Spinal cord (tissue), 10 donors: ENCODE measurements around the gene IL21R. TPM values are rescaled to one million over a fixed set of nuclear protein-coding genes. Genes with fewer than 3 reads are reported as not detected.
"Not testable (repeated sequence)": the region's sequence is repeated elsewhere in the genome, so short reads cannot be mapped to it uniquely, and the experiment has no call there.

Source experiments
- DNase-seq, 6 donors: peaks; one replicate each; pipeline versions ENCODE4 v3.0.0 to v3.0.0-alpha.2; 2013 to 2015; ENCODE audit warnings: low spot score in 6 of 6, low read depth in 4 of 6
- H3K27ac ChIP-seq: one replicate; pipeline ENCODE4 v1.5.1; 2013; ENCODE audit warnings: low read depth, low read length, control low read depth
- H3K27me3 ChIP-seq: one replicate; pipeline ENCODE4 v1.6.1; 2013; ENCODE audit warnings: low read length; ENCODE audit not compliant: control insufficient read depth, insufficient read depth
- H3K36me3 ChIP-seq: one replicate; pipeline ENCODE4 v1.6.1; 2013; ENCODE audit warnings: low read length; ENCODE audit not compliant: control insufficient read depth, insufficient read depth
- H3K4me1 ChIP-seq: one replicate; pipeline ENCODE4 v1.6.1; 2013; ENCODE audit warnings: low read length; ENCODE audit not compliant: control insufficient read depth, insufficient read depth
- H3K4me3 ChIP-seq: one replicate; pipeline ENCODE4 v1.5.1; 2013; ENCODE audit warnings: low read depth, low read length, control low read depth
- H3K9me3 ChIP-seq: one replicate; pipeline ENCODE4 v1.6.1; 2013; ENCODE audit warnings: low read length; ENCODE audit not compliant: control insufficient read depth, insufficient read depth
- WGBS: methylation state at CpG from one replicate; pipeline ENCODE4 v1.1.5; 2013; ENCODE audit warnings: missing lambda C conversion rate; ENCODE audit not compliant: insufficient coverage; 5-methylcytosine and 5-hydroxymethylcytosine counted together
- polyA plus RNA-seq, 2 donors: library from polyadenylated mRNA; unstranded; fragments of 120-200 nt; gene quantifications; one replicate each; pipeline ENCODE4 v1.2.1, GENCODE V29; 2013; ENCODE audit not compliant: insufficient read length in 2 of 2
- total RNA-seq, 2 donors: library from RNA; depleted of rRNA in 1 of 2; stranded (reverse); fragments of 120-200 nt in 1 of 2; fragments of >200 nt in 1 of 2; gene quantifications; one replicate each; pipeline versions ENCODE4 v1.2.3 to v1.2.4, GENCODE V29; 2013 to 2014
- donor health status: healthy.

IL21R gene
- total and polyA plus RNA-seq, 4 donors, result 0.06 to 0.93 (median 0.35) TPM

DNA sequence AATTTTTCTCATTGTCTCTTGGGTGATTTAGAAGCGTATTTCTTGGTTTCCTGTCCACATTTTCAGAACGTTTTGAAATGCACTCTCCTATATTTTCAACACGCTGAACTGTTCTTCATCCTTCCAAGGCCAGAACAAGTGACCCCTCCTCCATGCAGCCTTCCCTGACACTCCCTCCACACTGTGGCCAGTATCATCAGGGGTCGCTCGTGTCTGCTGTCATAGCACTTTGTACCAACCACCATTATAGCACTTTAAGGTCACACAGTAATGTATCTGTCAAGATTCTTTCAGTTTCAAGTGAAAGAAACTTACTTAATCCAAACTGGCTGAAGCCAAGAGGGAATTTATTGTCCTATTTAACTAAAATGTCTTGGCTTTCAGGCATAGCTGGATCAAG, 17.5 kb upstream of the IL21R start:
- Histone ChIP-seq H3K9me3 (no peaks in the 10 kb centered on the region), H3K27ac (no peak overlapping the region)
- 76% methylated on average over 4 of the region's 5 CpGs for WGBS

DNA sequence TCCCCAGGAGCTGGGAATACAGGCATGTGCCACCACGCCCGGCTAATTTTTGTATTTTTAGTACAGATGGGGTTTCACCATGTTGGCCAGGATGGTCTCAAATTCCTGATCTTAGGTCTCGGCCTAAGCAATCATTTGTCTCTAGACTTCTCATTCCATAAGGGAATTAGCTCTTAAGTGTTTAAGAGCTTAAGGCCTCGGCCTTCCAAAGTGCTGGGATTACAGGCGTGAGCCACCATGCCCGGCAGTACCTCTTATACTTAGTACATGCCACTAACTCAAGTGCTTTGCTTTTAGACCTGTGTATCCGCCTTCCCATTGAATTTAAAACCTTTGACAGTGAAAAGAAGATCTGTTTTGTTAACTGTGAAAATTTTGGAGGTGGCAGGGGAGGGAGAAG, 16.6 kb upstream of the IL21R start:
- no peak overlapping the region for H3K4me3 ChIP-seq
- H3K36me3 ChIP-seq, result no peaks in the 10 kb centered on the region
- H3K27me3 ChIP-seq, result no peaks in the 10 kb centered on the region
- H3K27ac ChIP-seq, result no peak overlapping the region
- no CpG with 5 or more reads among the region's 7 CpGs for WGBS
- no peak for DNase-seq
- H3K4me1 ChIP-seq, result no peaks in the 10 kb centered on the region
- no peaks in the 10 kb centered on the region for H3K9me3 ChIP-seq

More for the DNA sequence above, 17.5 kb upstream of the IL21R start:
- H3K4me3 ChIP-seq, result no peak overlapping the region
- H3K4me1 ChIP-seq, result no peaks in the 10 kb centered on the region
- no peaks in the 10 kb centered on the region for H3K36me3 ChIP-seq
- no peaks in the 10 kb centered on the region for H3K27me3 ChIP-seq
- DNase-seq, result no peak

DNA sequence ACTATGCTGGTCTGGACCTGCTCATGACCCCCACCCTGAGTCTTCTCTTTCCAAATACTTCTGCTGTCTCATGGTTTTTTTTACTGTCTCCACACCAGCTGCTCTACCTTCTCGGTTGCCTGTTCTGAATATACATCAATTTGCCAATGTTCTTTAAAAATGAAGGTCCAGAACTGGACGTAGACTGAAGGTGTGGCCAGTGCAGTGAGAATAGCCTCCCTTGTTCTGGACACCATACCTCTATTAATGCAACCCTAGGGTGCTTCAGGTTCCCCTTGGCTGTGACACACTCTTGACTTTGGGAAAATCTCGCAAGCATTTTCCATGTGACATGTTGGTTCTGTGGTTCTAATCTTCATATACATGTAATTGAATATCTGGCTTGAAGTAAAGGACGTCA, 15.3 kb upstream of the IL21R start:
- WGBS, result 100% methylated on average over 1 of the region's 4 CpGs
- no peak for DNase-seq
- Histone ChIP-seq H3K27me3 (no peaks in the 10 kb centered on the region), H3K36me3 (no peaks in the 10 kb centered on the region), H3K27ac (no peak overlapping the region), H3K4me1 (no peaks in the 10 kb centered on the region), H3K4me3 (no peak overlapping the region), H3K9me3 (no peaks in the 10 kb centered on the region)

DNA sequence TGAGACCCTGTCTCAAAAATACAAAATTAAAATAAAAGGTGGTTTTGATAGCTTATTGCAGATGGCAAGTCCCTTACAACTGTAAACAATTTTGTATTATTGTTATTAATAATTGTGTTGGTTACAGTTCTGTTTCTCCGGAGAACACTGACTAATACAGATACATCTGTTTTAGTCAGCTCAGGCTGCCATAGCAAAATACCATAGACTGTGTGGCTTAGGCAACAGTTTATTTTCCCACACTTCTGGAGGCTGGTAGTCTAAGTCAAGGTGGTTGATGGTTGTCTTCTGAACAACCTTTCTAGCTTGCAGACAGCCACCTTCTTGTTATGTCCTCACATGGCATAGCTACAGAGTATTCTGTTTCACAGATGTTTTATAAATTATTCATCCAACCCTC, 14.2 kb upstream of the IL21R start:
- Histone ChIP-seq H3K4me1 (no peaks in the 10 kb centered on the region), H3K27me3 (no peaks in the 10 kb centered on the region), H3K9me3 (peaks cover 2% of the 10 kb centered on the region), H3K27ac (no peak overlapping the region), H3K4me3 (no peak overlapping the region), H3K36me3 (no peaks in the 10 kb centered on the region)
- no CpG with 5 or more reads among the region's 1 CpG for WGBS
- no peak for DNase-seq

DNA sequence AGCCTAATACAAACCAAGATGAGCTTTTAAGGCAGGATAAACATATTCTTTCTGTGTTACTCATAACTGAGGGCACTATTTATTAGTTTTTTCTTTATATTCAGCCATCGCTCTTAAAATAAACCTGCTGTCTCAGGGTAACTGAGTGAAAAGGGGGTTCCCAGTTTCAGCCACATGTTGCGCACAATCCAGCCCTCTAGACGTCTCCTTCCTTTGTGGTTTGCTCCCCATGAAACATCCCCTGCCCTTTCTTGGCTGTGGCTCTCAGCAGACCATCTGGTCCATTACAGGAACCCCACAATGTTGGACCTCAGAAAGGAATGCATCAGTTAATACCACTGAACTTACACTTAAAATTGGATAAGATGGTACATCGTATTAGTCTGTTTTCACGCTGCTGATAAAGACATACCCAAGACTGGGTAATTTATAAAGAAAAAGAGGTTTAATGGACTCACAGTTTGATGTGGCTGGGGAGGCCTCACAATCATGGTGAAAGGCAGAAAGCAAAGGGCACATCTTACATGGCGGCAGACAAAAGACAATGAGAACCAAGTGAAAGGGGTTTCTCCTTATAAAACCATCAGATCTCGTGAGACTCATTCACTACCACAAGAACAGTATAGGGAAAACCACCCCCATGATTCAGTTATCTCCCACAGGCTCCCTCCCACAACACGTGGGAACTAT, 12.6 kb upstream of the IL21R start:
- H3K27me3 ChIP-seq, result no peaks in the 10 kb centered on the region
- no peak overlapping the region for H3K4me3 ChIP-seq
- H3K36me3 ChIP-seq, result no peaks in the 10 kb centered on the region
- WGBS, result 100% methylated on average over 3 of the region's 8 CpGs
- no peak for DNase-seq
- H3K4me1 ChIP-seq, result no peaks in the 10 kb centered on the region
- H3K27ac ChIP-seq, result no peak overlapping the region
- peaks cover 2% of the 10 kb centered on the region for H3K9me3 ChIP-seq

DNA sequence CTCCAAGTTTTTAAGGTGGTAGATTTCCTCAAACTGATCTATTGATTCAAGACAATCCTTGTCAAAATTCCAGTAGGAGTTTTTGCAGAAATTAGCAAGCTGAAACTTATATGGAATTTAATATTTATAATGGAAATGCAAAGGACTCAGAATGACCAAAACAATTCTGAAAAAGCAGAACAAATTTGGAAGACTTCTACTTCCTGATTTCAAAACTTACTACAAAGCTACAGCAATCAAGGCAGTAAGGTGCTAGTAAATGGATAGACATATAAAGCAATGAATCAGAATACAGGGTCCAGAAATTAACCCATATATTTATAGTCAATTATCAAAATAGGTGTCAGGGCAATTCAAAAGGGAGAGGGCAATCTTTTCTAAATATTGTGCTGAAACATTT, 11.8 kb upstream of the IL21R start:
- H3K27ac ChIP-seq, result no peak overlapping the region
- H3K4me3 ChIP-seq, result no peak overlapping the region
- H3K9me3 ChIP-seq, result peaks cover 3% of the 10 kb centered on the region
- H3K27me3 ChIP-seq, result no peaks in the 10 kb centered on the region
- DNase-seq, result no peak
- H3K36me3 ChIP-seq, result no peaks in the 10 kb centered on the region
- H3K4me1 ChIP-seq, result no peaks in the 10 kb centered on the region

DNA sequence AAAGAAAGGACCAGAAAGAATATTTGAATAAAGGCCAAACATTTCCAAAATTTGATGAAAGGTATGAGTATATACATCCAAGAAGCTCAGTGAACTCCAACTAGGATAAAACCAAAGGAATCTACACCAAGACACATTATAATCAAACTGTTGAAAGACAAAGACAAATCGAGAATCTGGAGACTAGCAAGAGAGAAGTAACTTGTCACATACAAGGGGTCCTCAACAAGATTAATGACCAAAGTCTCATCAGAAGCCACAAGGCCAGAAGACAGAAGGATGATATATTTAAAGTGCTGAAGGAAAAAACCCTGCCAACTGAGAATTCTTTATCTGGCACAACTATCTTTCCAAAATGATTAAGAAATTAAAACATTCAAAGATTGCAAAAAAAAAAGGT, 9.3 kb upstream of the IL21R start:
- Histone ChIP-seq H3K4me3 (no peak overlapping the region), H3K9me3 (peaks cover 7% of the 10 kb centered on the region), H3K36me3 (no peaks in the 10 kb centered on the region), H3K27me3 (no peaks in the 10 kb centered on the region), H3K27ac (no peak overlapping the region), H3K4me1 (no peaks in the 10 kb centered on the region)
- no peak for DNase-seq
- no CpG with 5 or more reads among the region's 1 CpG for WGBS

DNA sequence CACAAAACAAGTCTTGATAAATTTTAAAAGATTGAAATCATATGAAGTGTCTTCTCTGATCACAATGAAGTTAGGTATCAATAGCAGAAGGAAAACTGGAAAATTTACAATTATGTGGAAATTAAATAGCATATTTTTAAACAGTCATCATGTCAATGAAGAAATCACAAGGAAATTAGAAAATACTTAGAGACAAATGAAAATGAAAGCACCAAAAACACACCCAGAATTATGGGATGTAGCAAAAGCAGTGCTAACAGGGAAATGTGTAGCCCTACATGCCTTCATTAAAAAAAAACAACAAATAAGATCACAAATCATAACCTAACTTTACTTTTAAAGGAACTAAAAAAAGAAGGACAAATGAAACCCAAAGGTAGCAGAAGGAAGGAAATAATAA, 7.5 kb upstream of the IL21R start:
- Histone ChIP-seq H3K27ac (no peak overlapping the region), H3K9me3 (peaks cover 7% of the 10 kb centered on the region), H3K4me1 (no peaks in the 10 kb centered on the region), H3K4me3 (no peak overlapping the region), H3K36me3 (no peaks in the 10 kb centered on the region), H3K27me3 (no peaks in the 10 kb centered on the region)
- no peak for DNase-seq

DNA sequence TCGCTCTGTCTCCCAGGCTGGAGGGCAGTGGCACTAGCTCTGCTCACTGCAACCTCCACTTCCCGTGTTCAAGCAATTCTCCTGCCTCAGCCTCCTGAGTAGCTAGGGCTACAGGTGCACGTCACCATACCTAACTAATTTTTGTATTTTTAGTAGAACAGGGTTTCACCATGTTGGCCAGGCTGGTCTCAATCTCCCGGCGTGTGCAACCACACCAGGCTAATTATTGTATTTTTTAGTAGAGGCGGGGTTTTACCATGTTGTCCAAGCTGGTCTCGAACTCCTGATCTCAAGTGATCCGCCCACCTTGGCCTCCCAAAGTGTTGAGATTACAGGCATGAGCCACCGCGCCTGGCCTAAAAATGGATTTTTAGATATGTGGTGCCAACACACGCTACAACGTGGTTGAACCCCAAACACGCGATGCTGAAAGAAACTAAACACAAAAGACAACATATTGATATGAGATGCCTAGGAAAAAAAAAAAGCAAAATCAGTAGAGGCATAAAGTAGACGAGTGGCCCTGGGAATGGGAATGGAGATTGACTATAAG, 3.6 kb upstream of the IL21R start:
- not testable (repeated sequence) for H3K9me3 ChIP-seq, DNase-seq, H3K4me3 ChIP-seq, H3K36me3 ChIP-seq, H3K27me3 ChIP-seq, H3K27ac ChIP-seq
- H3K4me1 ChIP-seq, result peaks cover 15% of the 10 kb centered on the region
- 93% methylated on average over 5 of the region's 15 CpGs for WGBS
